ENCODE data around the gene EDDM3A. TPM values are rescaled to one million over a fixed set of nuclear protein-coding genes. Genes with fewer than 3 reads are reported as not detected.

EDDM3A gene
- total and polyA plus RNA-seq, 2 experiments from 2014 or later, result not detected

DNA sequence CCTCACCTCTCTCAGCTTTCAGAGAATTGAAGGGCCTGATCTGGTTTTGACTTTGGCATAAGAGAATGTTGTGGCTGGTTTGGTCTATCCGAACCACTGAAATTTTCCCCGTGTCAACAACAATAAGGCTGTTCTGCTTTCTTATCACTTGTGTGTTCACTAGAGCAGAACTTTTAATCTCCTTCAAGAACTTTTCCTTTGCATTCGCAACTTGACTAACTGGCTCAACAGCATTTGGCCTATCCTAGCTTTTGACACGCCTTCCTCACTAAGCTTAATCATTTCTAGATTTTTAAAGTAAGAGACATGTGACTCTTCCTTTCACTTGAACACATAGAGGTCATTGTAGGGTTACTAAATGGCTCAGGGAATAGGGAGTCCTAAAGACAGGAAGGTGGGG, 25.9 kb upstream of the EDDM3A start (continued):
- TF ChIP-seq REST (IDR thresholded peaks at IDR 0.05; ENCODE audit: unreplicated experiment) (no peak), CREB1 (CRISPR knock-in tag; IDR thresholded peaks at IDR 0.05; ENCODE audit: low read depth) (no peak), EZH2 (IDR thresholded peaks at IDR 0.05; ENCODE audit: low read depth, unreplicated experiment) (no peak), POLR2AphosphoS5 (IDR thresholded peaks at IDR 0.05; ENCODE audit: low read depth) (no peak), EZH2phosphoT487 (IDR thresholded peaks at IDR 0.05; ENCODE audit: unreplicated experiment) (no peak), ZNF114 (CRISPR knock-in tag; IDR thresholded peaks at IDR 0.05) (no peak), ZNF331 (CRISPR knock-in tag; IDR thresholded peaks at IDR 0.05; ENCODE audit: low read depth) (no peak), STAT1 (IDR thresholded peaks at IDR 0.05; ENCODE audit: unreplicated experiment) (no peak)

DNA sequence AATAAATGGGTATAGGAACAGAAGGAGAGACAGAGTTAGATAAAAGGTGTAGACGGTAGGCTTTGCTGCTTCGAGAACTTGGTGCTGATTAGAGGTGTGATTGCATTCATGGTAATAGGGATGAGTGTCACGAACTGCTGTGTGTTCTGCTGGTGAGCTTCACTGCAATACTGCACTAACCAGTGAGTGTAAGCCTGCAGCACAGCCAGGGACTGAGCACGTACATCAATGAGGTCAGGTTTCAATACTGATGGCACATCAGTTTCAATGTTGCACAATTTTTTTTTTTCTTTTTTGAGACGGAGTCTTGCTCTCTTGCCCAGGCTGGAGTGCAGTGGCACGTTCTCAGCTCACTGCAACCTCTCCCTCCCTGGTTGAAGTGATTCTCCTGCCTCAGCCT, 24.9 kb upstream of the EDDM3A start:
- H3K9me3 Mint-ChIP-seq, result peaks cover 9% of the 10 kb centered on the region; the same call in 2 of the 3 replicates
- peaks cover 12% of the 10 kb centered on the region for H3K9me2 ChIP-seq (ENCODE audit: insufficient read depth)
- no peak for ATAC-seq
- TF ChIP-seq EZH2 (IDR thresholded peaks at IDR 0.05; ENCODE audit: low read depth, unreplicated experiment) (no peak), POLR2AphosphoS5 (IDR thresholded peaks at IDR 0.05; ENCODE audit: low read depth) (no peak), NANOG (IDR thresholded peaks at IDR 0.05; ENCODE audit: borderline replicate concordance) (no peak), STAT1 (IDR thresholded peaks at IDR 0.05; ENCODE audit: unreplicated experiment) (no peak), ETS1 (IDR thresholded peaks at IDR 0.05) (no peak), ZNF462 (CRISPR knock-in tag; IDR thresholded peaks at IDR 0.05) (no peak), EZH2phosphoT487 (IDR thresholded peaks at IDR 0.05; ENCODE audit: unreplicated experiment) (no peak), JUNB (IDR thresholded peaks at IDR 0.05; ENCODE audit: unreplicated experiment) (no peak), ZNF331 (CRISPR knock-in tag; IDR thresholded peaks at IDR 0.05; ENCODE audit: low read depth) (no peak), CREB1 (CRISPR knock-in tag; IDR thresholded peaks at IDR 0.05; ENCODE audit: low read depth) (no peak)
- TF ChIP-seq, protein P1, sequence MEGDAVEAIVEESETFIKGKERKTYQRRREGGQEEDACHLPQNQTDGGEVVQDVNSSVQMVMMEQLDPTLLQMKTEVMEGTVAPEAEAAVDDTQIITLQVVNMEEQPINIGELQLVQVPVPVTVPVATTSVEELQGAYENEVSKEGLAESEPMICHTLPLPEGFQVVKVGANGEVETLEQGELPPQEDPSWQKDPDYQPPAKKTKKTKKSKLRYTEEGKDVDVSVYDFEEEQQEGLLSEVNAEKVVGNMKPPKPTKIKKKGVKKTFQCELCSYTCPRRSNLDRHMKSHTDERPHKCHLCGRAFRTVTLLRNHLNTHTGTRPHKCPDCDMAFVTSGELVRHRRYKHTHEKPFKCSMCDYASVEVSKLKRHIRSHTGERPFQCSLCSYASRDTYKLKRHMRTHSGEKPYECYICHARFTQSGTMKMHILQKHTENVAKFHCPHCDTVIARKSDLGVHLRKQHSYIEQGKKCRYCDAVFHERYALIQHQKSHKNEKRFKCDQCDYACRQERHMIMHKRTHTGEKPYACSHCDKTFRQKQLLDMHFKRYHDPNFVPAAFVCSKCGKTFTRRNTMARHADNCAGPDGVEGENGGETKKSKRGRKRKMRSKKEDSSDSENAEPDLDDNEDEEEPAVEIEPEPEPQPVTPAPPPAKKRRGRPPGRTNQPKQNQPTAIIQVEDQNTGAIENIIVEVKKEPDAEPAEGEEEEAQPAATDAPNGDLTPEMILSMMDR (conservative IDR thresholded peaks at IDR 0.05; ENCODE audit: low read depth in 2 of 2), result no peak

More for the DNA sequence above, 24.9 kb upstream of the EDDM3A start:
- Histone ChIP-seq H3K79me2 (replicated peaks; ENCODE audit: insufficient read depth) (no peaks in the 10 kb centered on the region), H3F3A (replicated peaks; ENCODE audit: low read depth) (no peaks in the 10 kb centered on the region), H3K4me2 (no peak overlapping the region), H3K4me3 (no peak overlapping the region), H3K27ac (ENCODE audit: low read depth) (no peak overlapping the region), H3K4me1 (ENCODE audit: insufficient read depth) (no peaks in the 10 kb centered on the region), H2AFZ (no peak overlapping the region), H3K27me3 (ENCODE audit: insufficient read depth) (peaks cover 18% of the 10 kb centered on the region; the same call in 1 of the 2 replicates), H3K36me3 (ENCODE audit: insufficient read depth) (no peaks in the 10 kb centered on the region), H4K20me1 (replicated peaks; ENCODE audit: insufficient read depth) (no peaks in the 10 kb centered on the region)
- Mint-ChIP-seq H3K27ac (no peak overlapping the region), H3K36me3 (ENCODE audit: low read depth) (no peaks in the 10 kb centered on the region; the same call in 2 of the 3 replicates), H3K27me3 (ENCODE audit: insufficient read depth, low read depth, poor library complexity) (peaks cover 9% of the 10 kb centered on the region), H3K4me3 (no peak overlapping the region), H3K4me1 (no peaks in the 10 kb centered on the region; the same call in 2 of the 3 replicates)
- DNase-seq (ENCODE audit: low spot score), result no peak
